Measurements from ENCODE around the gene ZBTB16. TPM values are rescaled to one million over a fixed set of nuclear protein-coding genes. Genes with fewer than 3 reads are reported as not detected.

Gene ZBTB16
- total and polyA plus RNA-seq, 2 of the 4 experiments (the other 2 are of a cell fraction), result not detected

DNA sequence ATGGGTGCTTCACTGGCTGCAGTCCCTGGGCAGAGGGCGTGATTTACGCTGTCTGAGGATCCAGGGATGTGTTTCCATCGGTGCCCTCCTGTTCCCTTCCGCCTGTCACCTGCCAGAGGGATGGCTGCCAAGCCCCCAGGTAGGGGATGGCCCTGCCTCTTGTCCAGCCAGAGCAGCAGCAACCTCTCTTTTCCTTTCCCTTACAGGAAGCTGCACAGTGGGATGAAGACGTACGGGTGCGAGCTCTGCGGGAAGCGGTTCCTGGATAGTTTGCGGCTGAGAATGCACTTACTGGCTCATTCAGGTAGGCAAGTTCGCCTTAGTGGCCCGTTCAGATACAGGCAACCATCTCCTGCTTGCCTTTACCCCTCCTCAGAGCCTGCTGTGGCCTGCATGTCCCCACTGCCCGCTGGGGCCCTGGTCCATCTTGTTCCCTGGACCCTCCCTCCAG, 96.6 kb downstream of the ZBTB16 start:
- 77% methylated on average over 2 of the region's 13 CpGs; no CpG with 5 or more reads in 1 of the 2 experiments for WGBS, 2 experiments (ENCODE audit: extremely low coverage in 2 of 2, insufficient read length in 1 of 2)

More for the DNA sequence above, 96.6 kb downstream of the ZBTB16 start:
- TF ChIP-seq RAD21 (IDR thresholded peaks at IDR 0.05; ENCODE audit: low read length), result no peak
- TF ChIP-seq FOS (IDR thresholded peaks at IDR 0.05; ENCODE audit: low read depth, low read length), result no peak
- no peak for TF ChIP-seq BHLHE40 (IDR thresholded peaks at IDR 0.05; ENCODE audit: low read depth, low read length)
- no peak for TF ChIP-seq MAZ (IDR thresholded peaks at IDR 0.05; ENCODE audit: borderline replicate concordance, low read depth, low read length)
- no peak for TF ChIP-seq CHD1 (IDR thresholded peaks at IDR 0.05; ENCODE audit: low read depth, low read length)
- no peak for TF ChIP-seq MXI1 (IDR thresholded peaks at IDR 0.05; ENCODE audit: borderline replicate concordance, low read depth, low read length)
- TF ChIP-seq, protein P1, sequence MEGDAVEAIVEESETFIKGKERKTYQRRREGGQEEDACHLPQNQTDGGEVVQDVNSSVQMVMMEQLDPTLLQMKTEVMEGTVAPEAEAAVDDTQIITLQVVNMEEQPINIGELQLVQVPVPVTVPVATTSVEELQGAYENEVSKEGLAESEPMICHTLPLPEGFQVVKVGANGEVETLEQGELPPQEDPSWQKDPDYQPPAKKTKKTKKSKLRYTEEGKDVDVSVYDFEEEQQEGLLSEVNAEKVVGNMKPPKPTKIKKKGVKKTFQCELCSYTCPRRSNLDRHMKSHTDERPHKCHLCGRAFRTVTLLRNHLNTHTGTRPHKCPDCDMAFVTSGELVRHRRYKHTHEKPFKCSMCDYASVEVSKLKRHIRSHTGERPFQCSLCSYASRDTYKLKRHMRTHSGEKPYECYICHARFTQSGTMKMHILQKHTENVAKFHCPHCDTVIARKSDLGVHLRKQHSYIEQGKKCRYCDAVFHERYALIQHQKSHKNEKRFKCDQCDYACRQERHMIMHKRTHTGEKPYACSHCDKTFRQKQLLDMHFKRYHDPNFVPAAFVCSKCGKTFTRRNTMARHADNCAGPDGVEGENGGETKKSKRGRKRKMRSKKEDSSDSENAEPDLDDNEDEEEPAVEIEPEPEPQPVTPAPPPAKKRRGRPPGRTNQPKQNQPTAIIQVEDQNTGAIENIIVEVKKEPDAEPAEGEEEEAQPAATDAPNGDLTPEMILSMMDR (conservative IDR thresholded peaks at IDR 0.05; ENCODE audit: low read depth, low read length), result no peak
- TF ChIP-seq, protein P2, sequence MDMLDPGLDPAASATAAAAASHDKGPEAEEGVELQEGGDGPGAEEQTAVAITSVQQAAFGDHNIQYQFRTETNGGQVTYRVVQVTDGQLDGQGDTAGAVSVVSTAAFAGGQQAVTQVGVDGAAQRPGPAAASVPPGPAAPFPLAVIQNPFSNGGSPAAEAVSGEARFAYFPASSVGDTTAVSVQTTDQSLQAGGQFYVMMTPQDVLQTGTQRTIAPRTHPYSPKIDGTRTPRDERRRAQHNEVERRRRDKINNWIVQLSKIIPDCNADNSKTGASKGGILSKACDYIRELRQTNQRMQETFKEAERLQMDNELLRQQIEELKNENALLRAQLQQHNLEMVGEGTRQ (IDR thresholded peaks at IDR 0.05; ENCODE audit: low read depth, low read length), result no peak
- TF ChIP-seq RCOR1 (IDR thresholded peaks at IDR 0.05; ENCODE audit: insufficient replicate concordance, low read length), result no peak
- no peak for TF ChIP-seq NFE2L2 (IDR thresholded peaks at IDR 0.05; ENCODE audit: low read depth, low read length)
- TF ChIP-seq CEBPB (IDR thresholded peaks at IDR 0.05; ENCODE audit: low read depth, low read length), result no peak
- TF ChIP-seq MAFK (IDR thresholded peaks at IDR 0.05; ENCODE audit: low read depth, low read length), result no peak
- TF ChIP-seq SMC3 (IDR thresholded peaks at IDR 0.05; ENCODE audit: low read depth, low read length), result no peak
- no peak overlapping the region for H3K56ac ChIP-seq (ENCODE audit: extremely low read depth, insufficient read depth, low read length)
- no peak overlapping the region for H3K18ac ChIP-seq (ENCODE audit: low read depth, low read length)
- no peak for DNase-seq
- BruUV-seq (replicated peaks), result no TSS peak
- no peak overlapping the region for H4K5ac ChIP-seq (ENCODE audit: low read depth, low read length)
- no peak overlapping the region for H3K4ac ChIP-seq (ENCODE audit: low read depth, low read length)
- ChIA-PET CTCF (no interaction called here), POLR2A (ENCODE audit: unreplicated experiment) (no interaction called here)
- no peak overlapping the region for H4K91ac ChIP-seq (ENCODE audit: insufficient read depth, low read depth, low read length)
- no peak overlapping the region for H3K9ac ChIP-seq (ENCODE audit: low read depth, low read length)
- peaks cover 46% of the 10 kb centered on the region for H3K27me3 ChIP-seq (ENCODE audit: control insufficient read depth, insufficient read depth, low read length)
- no peak overlapping the region for H3K4me3 ChIP-seq (ENCODE audit: insufficient read depth, low read depth, low read length)
- H3K36me3 ChIP-seq (ENCODE audit: control insufficient read depth, insufficient read depth, low read length), result no peaks in the 10 kb centered on the region
- no peaks in the 10 kb centered on the region for H3K79me1 ChIP-seq (ENCODE audit: low read depth in 1 of 2, low read length in 2 of 2)
- no peak overlapping the region for H3K23ac ChIP-seq (ENCODE audit: low read depth, low read length)
- dilution Hi-C loops (cut with HindIII; ENCODE audit: low sequenced_read_pairs, unreplicated experiment), result no loop called here
- H3K9me3 ChIP-seq (ENCODE audit: control insufficient read depth, insufficient read depth, low read length), result no peaks in the 10 kb centered on the region
- no peak overlapping the region for H2AK9ac ChIP-seq (replicated peaks; ENCODE audit: low read depth, low read length, poor library complexity)
- intact Hi-C loops (cut with micrococcal nuclease), result no loop called here
- no peak overlapping the region for H4K8ac ChIP-seq (ENCODE audit: low read depth in 2 of 2, low read length in 2 of 2)
- H2BK120ac ChIP-seq (ENCODE audit: low read depth, low read length), result no peak overlapping the region
- no peaks in the 10 kb centered on the region for H3K9me1 ChIP-seq (ENCODE audit: insufficient read depth, low read length)
- H2AFZ ChIP-seq (replicated peaks; ENCODE audit: low read length, poor library complexity), result no peak overlapping the region
- no peak for ATAC-seq (ENCODE audit: low read depth)
- no peaks in the 10 kb centered on the region for H4K20me1 ChIP-seq (ENCODE audit: insufficient read depth, low read length)
- in situ Hi-C loops (cut with MboI; ENCODE audit: low sequenced_read_pairs), result no loop called here
- no peak overlapping the region for H2BK20ac ChIP-seq (ENCODE audit: low read depth, low read length)
- H3K14ac ChIP-seq (replicated peaks; ENCODE audit: low read depth, low read length), result no peak overlapping the region
- H2BK15ac ChIP-seq (ENCODE audit: low read depth, low read length), result no peak overlapping the region
- H2BK5ac ChIP-seq (ENCODE audit: low read depth, low read length, poor library complexity, severe bottlenecking), result no peak overlapping the region
- peaks cover 7% of the 10 kb centered on the region; the same call in 1 of the 2 replicates for H3K4me1 ChIP-seq (ENCODE audit: control insufficient read depth, insufficient read depth, low read length)
- H3K27ac ChIP-seq (ENCODE audit: insufficient read depth, low read length), result no peak overlapping the region
- no peak overlapping the region for H3K4me2 ChIP-seq (ENCODE audit: low read depth, low read length)
- H2AK5ac ChIP-seq (ENCODE audit: low read depth, low read length), result no peak overlapping the region

Data from IMR-90 (cell line).